ENCODE data around the gene ZNF692. TPM values are rescaled to one million over a fixed set of nuclear protein-coding genes. Genes with fewer than 3 reads are reported as not detected.

Gene ZNF692
- total and polyA plus RNA-seq, 2 of the 13 experiments (the other 11 are each of a cell fraction or from before 2014, with no cell fraction given), result 27.3 to 45.8 TPM

GRCh38 chr1:248858891-248859889, at the start of gene ZNF692 (continued):
- no peak for TF ChIP-seq PLSCR1 (CRISPR knock-in tag; IDR thresholded peaks at IDR 0.05; ENCODE audit: borderline replicate concordance)
- TF ChIP-seq ZNF235 (CRISPR knock-in tag; IDR thresholded peaks at IDR 0.05; ENCODE audit: borderline replicate concordance), result peak; percentile 81; the same call in 1 of the 2 replicates
- no peak for TF ChIP-seq ZNF180 (CRISPR knock-in tag; IDR thresholded peaks at IDR 0.05; ENCODE audit: borderline replicate concordance, low read depth)
- no peak for TF ChIP-seq ZNF563 (CRISPR knock-in tag; IDR thresholded peaks at IDR 0.05)
- TF ChIP-seq ZNF205 (CRISPR knock-in tag; IDR thresholded peaks at IDR 0.05), result no peak
- TF ChIP-seq ZNF496 (CRISPR knock-in tag; IDR thresholded peaks at IDR 0.05; ENCODE audit: insufficient replicate concordance), result no peak
- no peak for TF ChIP-seq GRHL1 (CRISPR knock-in tag; conservative IDR thresholded peaks at IDR 0.05)
- TF ChIP-seq ZNF317 (CRISPR knock-in tag; IDR thresholded peaks at IDR 0.05), result 0 out of 2 replicates have a peak, but pooled peaks have one; percentile 19
- no peak for TF ChIP-seq HNRNPH1 (optimal IDR thresholded peaks at IDR 0.05; ENCODE audit: low read depth, low read length)
- peak; percentile 63; the same call in 1 of the 2 replicates for TF ChIP-seq HDAC2 (CRISPR knock-in tag; IDR thresholded peaks at IDR 0.05)
- TF ChIP-seq SALL2 (CRISPR knock-in tag; IDR thresholded peaks at IDR 0.05), result peak; percentile 14; the same call in 1 of the 2 replicates
- peak; percentile 62 for TF ChIP-seq HOXA3 (CRISPR knock-in tag; IDR thresholded peaks at IDR 0.05)
- no peak for TF ChIP-seq SRSF1 (optimal IDR thresholded peaks at IDR 0.05; ENCODE audit: low read depth, low read length)
- TF ChIP-seq DZIP1 (CRISPR knock-in tag; IDR thresholded peaks at IDR 0.05), result 0 out of 2 replicates have a peak, but pooled peaks have one; percentile 55
- no peak for TF ChIP-seq ZMYM2 (CRISPR knock-in tag; IDR thresholded peaks at IDR 0.05)
- TF ChIP-seq KAT2B (IDR thresholded peaks at IDR 0.05; ENCODE audit: borderline replicate concordance, low read depth, low read length), result no peak
- no peak for TF ChIP-seq ZNF569 (CRISPR knock-in tag; IDR thresholded peaks at IDR 0.05; ENCODE audit: borderline replicate concordance)
- TF ChIP-seq ZNF362 (CRISPR knock-in tag; IDR thresholded peaks at IDR 0.05; ENCODE audit: borderline replicate concordance), result no peak
- TF ChIP-seq TBX3 (IDR thresholded peaks at IDR 0.05; ENCODE audit: borderline replicate concordance), result no peak
- no peak for TF ChIP-seq ZNF512 (CRISPR knock-in tag; IDR thresholded peaks at IDR 0.05)

Measured in HepG2 (cell line).